Thyroid gland (tissue), 4 donors: ENCODE measurements around the gene NUP50. TPM values are rescaled to one million over a fixed set of nuclear protein-coding genes. Genes with fewer than 3 reads are reported as not detected.

Experiments
- DNase-seq, 2 donors: peaks; one replicate each; pipeline ENCODE4 v3.0.0-alpha.2; 2019
- H3K27ac ChIP-seq, 3 donors: fragments of 200-600 bp; sonication (generic); 1 replicate in 2 of 3; 2 replicates in 1 of 3; pipeline ENCODE4 v1.5.1; 2016 to 2019; ENCODE audit warnings: mild to moderate bottlenecking in 1 of 3, moderate library complexity in 1 of 3
- H3K27me3 ChIP-seq: fragments of 200-600 bp; sonication (generic); one replicate; pipeline ENCODE4 v1.5.1; 2019
- H3K36me3 ChIP-seq, 2 donors: fragments of 200-600 bp; sonication (generic); one replicate each; pipeline ENCODE4 v1.5.1; 2016 to 2019
- H3K4me1 ChIP-seq, 2 donors: fragments of 200-600 bp; sonication (generic); one replicate each; pipeline ENCODE4 v1.5.1; 2017 to 2019
- H3K4me3 ChIP-seq, 3 donors: fragments of 200-600 bp; sonication (generic); replicated peaks in 1 of 3; 1 replicate in 2 of 3; 2 replicates in 1 of 3; pipeline ENCODE4 v1.5.1; 2016; ENCODE audit warnings: mild to moderate bottlenecking in 1 of 3
- H3K9me3 ChIP-seq: fragments of 200-600 bp; sonication (generic); one replicate; pipeline ENCODE4 v1.5.1; 2017
- CTCF ChIP-seq, 6 experiments: fragments of 200-600 bp in 3 of 6; fragments of 450-650 bp in 3 of 6; sonication (generic) in 3 of 6; IDR thresholded peaks; one replicate each; pipeline ENCODE4 v1.5.1; 2016 to 2019; ENCODE audit warnings: antibody characterized with exemption in 6 of 6, mild to moderate bottlenecking in 2 of 6, inconsistent platforms in 1 of 6, moderate library complexity in 1 of 6
- POLR2A ChIP-seq, 2 donors: fragments of 450-650 bp; IDR thresholded peaks; one replicate each; pipeline ENCODE4 v1.6.1; 2017; ENCODE audit warnings: antibody characterized with exemption in 2 of 2, mild to moderate bottlenecking in 2 of 2, moderate library complexity in 1 of 2
- WGBS, 2 donors: methylation state at CpG; one replicate each; pipeline ENCODE4 v1.1.5; 2017; 5-methylcytosine and 5-hydroxymethylcytosine counted together
- intact Hi-C: fragments of 100-400 bp; cut with DNase I; formaldehyde crosslinking; loops from one replicate; pipeline ENCODE4 v1.15.1; 2023
- total RNA-seq, 4 donors: library from RNA; depleted of rRNA; stranded (reverse); fragments of >200 nt; gene quantifications; one replicate each; pipeline ENCODE4 v1.2.3, GENCODE V29; 2016

Gene NUP50
- total RNA-seq, 4 donors from 2014 or later = 53.9 to 128 (median 91.9) TPM

GRCh38 chr22:45217345-45217744 is 53.6 kb downstream of the NUP50 start:
- no peak overlapping the region for H3K27ac ChIP-seq
- WGBS, 2 donors = 94% methylated on average over 6 of the region's 6 CpGs
- no peak overlapping the region for H3K4me3 ChIP-seq
- no peaks in the 10 kb centered on the region for H3K36me3 ChIP-seq
- no peaks in the 10 kb centered on the region for H3K9me3 ChIP-seq
- intact Hi-C loops = no loop called here
- no peaks in the 10 kb centered on the region for H3K27me3 ChIP-seq
- no peak for TF ChIP-seq POLR2A (IDR thresholded peaks at IDR 0.05)
- TF ChIP-seq CTCF (IDR thresholded peaks at IDR 0.05) = no peak
- DNase-seq = no peak
- peaks cover 0 to 17% of the 10 kb centered on the region in 2 donors for H3K4me1 ChIP-seq

- Histone ChIP-seq H3K27me3 (no peaks in the 10 kb centered on the region), H3K27ac (no peak overlapping the region), H3K4me3 (no peak overlapping the region), H3K36me3 (no peaks in the 10 kb centered on the region), H3K4me1 (peaks cover 0 to 12% of the 10 kb centered on the region in 2 donors), H3K9me3 (no peaks in the 10 kb centered on the region)
- no peak for TF ChIP-seq CTCF (IDR thresholded peaks at IDR 0.05)
- TF ChIP-seq POLR2A (IDR thresholded peaks at IDR 0.05) = no peak
- DNase-seq = no peak
- 80 to 83% methylated on average over 14 of the region's 14 CpGs for WGBS, 2 donors
- intact Hi-C loops = no loop called here
Measured at GRCh38 chr22:45217806-45218205, 54.1 kb downstream of the NUP50 start.

- H3K9me3 ChIP-seq = no peaks in the 10 kb centered on the region
- H3K36me3 ChIP-seq = no peaks in the 10 kb centered on the region
- intact Hi-C loops = no loop called here
- H3K27ac ChIP-seq = no peak overlapping the region
- no peak for TF ChIP-seq CTCF (IDR thresholded peaks at IDR 0.05)
- no peak for TF ChIP-seq POLR2A (IDR thresholded peaks at IDR 0.05)
- H3K4me1 ChIP-seq = peaks cover 0 to 13% of the 10 kb centered on the region in 2 donors
- WGBS, 2 donors = 76 to 85% methylated on average over 9 of the region's 9 CpGs
- DNase-seq = no peak
- no peaks in the 10 kb centered on the region for H3K27me3 ChIP-seq
- H3K4me3 ChIP-seq = no peak overlapping the region
Measured at GRCh38 chr22:45218976-45219375, 55.3 kb downstream of the NUP50 start.

- Histone ChIP-seq H3K4me3 (no peak overlapping the region), H3K36me3 (no peaks in the 10 kb centered on the region), H3K27ac (no peak overlapping the region), H3K4me1 (peaks cover 1 to 19% of the 10 kb centered on the region in 2 donors), H3K27me3 (no peaks in the 10 kb centered on the region), H3K9me3 (no peaks in the 10 kb centered on the region)
- intact Hi-C loops = no loop called here
- no peak for TF ChIP-seq POLR2A (IDR thresholded peaks at IDR 0.05)
- TF ChIP-seq CTCF (IDR thresholded peaks at IDR 0.05) = no peak
- WGBS, 2 donors = 77 to 79% methylated on average over 5 of the region's 5 CpGs
- no peak for DNase-seq
Measured at GRCh38 chr22:45221201-45221600, 57.5 kb downstream of the NUP50 start.

- Histone ChIP-seq H3K4me1 (peaks cover 6 to 22% of the 10 kb centered on the region in 2 donors), H3K27ac (no peak overlapping the region), H3K4me3 (no peak overlapping the region), H3K9me3 (no peaks in the 10 kb centered on the region), H3K36me3 (no peaks in the 10 kb centered on the region), H3K27me3 (no peaks in the 10 kb centered on the region)
- intact Hi-C loops = no loop called here
- no peak for DNase-seq
- WGBS, 2 donors = 60 to 64% methylated on average over 5 of the region's 5 CpGs
- no peak for TF ChIP-seq CTCF (IDR thresholded peaks at IDR 0.05)
- no peak for TF ChIP-seq POLR2A (IDR thresholded peaks at IDR 0.05)
Measured at GRCh38 chr22:45223304-45224117, 59.8 kb downstream of the NUP50 start.
